22Rv1 (cell line): ENCODE measurements around the gene ERVK3-1.

Experiments
- H3K27ac ChIP-seq: fragments of 450-650 bp; 2 replicates; pipeline ENCODE4 v1.5.1; 2017
- CTCF ChIP-seq: fragments of 450-650 bp; IDR thresholded peaks from 2 replicates; pipeline ENCODE4 v1.5.1; 2017; ENCODE audit warnings: mild to moderate bottlenecking
- ZFX ChIP-seq: fragments of 450-650 bp; IDR thresholded peaks from 2 replicates; pipeline ENCODE4 v1.6.1; 2017; ENCODE audit warnings: antibody characterized with exemption, borderline replicate concordance

Gene ERVK3-1

DNA sequence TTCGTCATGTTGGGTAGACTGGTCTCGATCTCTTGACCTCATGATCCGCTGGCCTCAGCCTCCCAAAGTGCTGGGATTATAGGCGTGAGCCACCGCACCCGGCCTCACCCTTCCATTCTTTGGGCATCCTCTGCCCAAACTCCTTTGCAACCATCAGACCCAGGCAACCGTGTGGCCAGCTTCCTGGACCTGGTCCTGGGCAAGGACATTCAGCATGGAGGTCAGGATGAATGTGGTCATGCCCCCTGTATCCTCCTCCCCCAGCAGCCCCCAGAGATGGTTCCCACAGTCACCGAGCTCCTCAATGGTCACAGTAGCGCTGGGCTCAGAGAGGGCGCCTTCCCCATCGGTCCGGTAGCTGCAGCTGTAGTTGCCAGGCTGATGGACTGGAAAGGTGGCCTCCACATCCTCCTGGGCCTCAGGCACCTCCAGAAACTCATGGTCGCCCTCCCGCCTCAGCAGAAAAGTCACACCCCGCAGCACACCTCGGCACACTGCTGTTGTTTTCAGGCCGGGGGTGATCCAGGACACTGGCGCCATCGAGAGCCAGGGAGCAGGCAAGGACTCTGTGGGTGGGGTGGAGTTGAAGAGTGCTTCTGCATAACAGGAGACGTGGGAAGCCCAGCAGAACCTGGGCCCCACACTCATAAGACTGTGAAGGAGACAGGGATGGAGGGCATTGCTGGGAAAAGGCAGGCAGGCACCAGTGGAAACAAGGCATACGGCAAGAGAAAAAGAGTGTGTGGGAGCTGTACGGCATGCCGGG is 47.0 kb downstream of the ERVK3-1 start:
- TF ChIP-seq CTCF, result no peak
- no peak for TF ChIP-seq ZFX
- no peak overlapping the region for H3K27ac ChIP-seq

- TF ChIP-seq CTCF, result no peak
- TF ChIP-seq ZFX, result no peak
- no peak within 1 kb of the TSS for H3K27ac ChIP-seq
Observed at GRCh38 chr19:58352760-58353671, 47.8 kb downstream of the ERVK3-1 start, which contains the start of gene A1BG. A1BG (minus strand) TSS chr19:58353492; CDS start chr19:58353437, 55 bp downstream.

GRCh38 chr19:58353717-58354477 is 48.7 kb downstream of the ERVK3-1 start:
- no peak overlapping the region for H3K27ac ChIP-seq
- TF ChIP-seq ZFX (no peak), CTCF (no peak)

- H3K27ac ChIP-seq, result no peak overlapping the region
Observed at GRCh38 chr19:58354478-58355030, 49.4 kb downstream of the ERVK3-1 start.

GRCh38 chr19:58355215-58355796 is 50.1 kb downstream of the ERVK3-1 start:
- H3K27ac ChIP-seq, result no peak overlapping the region
- no peak for TF ChIP-seq CTCF
- no peak for TF ChIP-seq ZFX

More at GRCh38 chr19:58354478-58355030, 49.4 kb downstream of the ERVK3-1 start:
- TF ChIP-seq ZFX (no peak), CTCF (no peak)

- H3K27ac ChIP-seq, result no peak overlapping the region
- TF ChIP-seq CTCF (no peak), ZFX (no peak)
Observed at GRCh38 chr19:58355908-58356765, 51.0 kb downstream of the ERVK3-1 start.
